Kidney (tissue), 14 donors: ENCODE data around the gene TSPAN11. TPM values are rescaled to one million over a fixed set of nuclear protein-coding genes. Genes with fewer than 3 reads are reported as not detected.

ENCODE experiments used
- DNase-seq, 5 donors: peaks; one replicate each; pipeline ENCODE4 v3.0.0-alpha.2; 2013 to 2020
- FAIRE-seq: peaks from 2 replicates; lab custom pipeline; 2012; peaks lifted over from hg19 to GRCh38; lab: Jason Lieb, UNC
- H3K27ac ChIP-seq, 2 donors: one replicate each; pipeline ENCODE4 v1.7.0; 2013; ENCODE audit warnings: low read depth in 2 of 2, low read length in 2 of 2, inconsistent platforms in 1 of 2
- H3K27me3 ChIP-seq: one replicate; pipeline ENCODE4 v1.7.1; 2013; ENCODE audit warnings: low read length, inconsistent platforms; ENCODE audit not compliant: control insufficient read depth, insufficient read depth
- H3K36me3 ChIP-seq, 3 donors: one replicate each; pipeline versions ENCODE4 v1.7.0 to v1.7.1; 2013; ENCODE audit warnings: low read length in 3 of 3, control low read depth in 1 of 3, inconsistent platforms in 1 of 3; ENCODE audit not compliant: insufficient read depth in 3 of 3, control insufficient read depth in 2 of 3
- H3K4me1 ChIP-seq, 3 donors: one replicate each; pipeline versions ENCODE4 v1.7.0 to v1.7.1; 2013; ENCODE audit warnings: low read length in 3 of 3, inconsistent platforms in 1 of 3, low read depth in 1 of 3; ENCODE audit not compliant: control insufficient read depth in 2 of 3, insufficient read depth in 2 of 3
- H3K4me3 ChIP-seq, 3 donors: one replicate each; pipeline versions ENCODE4 v1.7.0 to v1.8.1; 2013; ENCODE audit warnings: low read length in 3 of 3, control low read depth in 1 of 3, inconsistent platforms in 1 of 3
- H3K9ac ChIP-seq, 3 donors: one replicate each; pipeline versions ENCODE4 v1.7.0 to v1.7.1; 2013; ENCODE audit warnings: low read length in 3 of 3, control low read depth in 1 of 3, inconsistent platforms in 1 of 3
- H3K9me3 ChIP-seq, 3 donors: one replicate each; pipeline versions ENCODE4 v1.7.0 to v1.7.1; 2013; ENCODE audit warnings: low read length in 3 of 3, control low read depth in 1 of 3, inconsistent platforms in 1 of 3; ENCODE audit not compliant: control insufficient read depth in 2 of 3, insufficient read depth in 1 of 3
- intact Hi-C: fragments of 100-400 bp; cut with DNase I; formaldehyde crosslinking; loops from one replicate; pipeline ENCODE4 v1.11.1; 2022
- polyA plus RNA-seq: library from polyadenylated mRNA; stranded (reverse); fragments of 350-450 nt; fragmentation: Illumina TruSeq; extraction: RNeasy Lipid Tissue Mini Kit (QIAGEN cat#74804); gene quantifications from one replicate; pipeline ENCODE4 v1.2.3, GENCODE V29; 2014; ENCODE audit warnings: low read depth, low replicate concordance; ENCODE audit not compliant: insufficient read depth
- total RNA-seq: library from RNA; stranded (reverse); fragmentation: NEBNext Ultra II Directional; extraction: Animal tissue kit (Norgen Biotek cat#: 25700); gene quantifications from one replicate; pipeline ENCODE4 v1.2.1, GENCODE V29; 2021
- TF ChIP-seq, protein P1 (sequence below): IDR thresholded peaks from 3 replicates; pipeline ENCODE4 v1.5.1; 2012; ENCODE audit warnings: mild to moderate bottlenecking, moderate library complexity, borderline replicate concordance; ENCODE audit not compliant: insufficient read depth; ENCODE audit errors: extremely low read depth
- donor health status: control.
- donor health status: control.
- donor health status: control.
- donor health status: control.
- donor health status: control.
- donor health status: DM: yes; HTN: yes; CAD: no.
- donor health status: Normal renal cell carcinoma (clear cell type).

The TSPAN11 gene
- total and polyA plus RNA-seq, 2 donors from 2014 or later: 1.3 to 7.5 TPM

DNA sequence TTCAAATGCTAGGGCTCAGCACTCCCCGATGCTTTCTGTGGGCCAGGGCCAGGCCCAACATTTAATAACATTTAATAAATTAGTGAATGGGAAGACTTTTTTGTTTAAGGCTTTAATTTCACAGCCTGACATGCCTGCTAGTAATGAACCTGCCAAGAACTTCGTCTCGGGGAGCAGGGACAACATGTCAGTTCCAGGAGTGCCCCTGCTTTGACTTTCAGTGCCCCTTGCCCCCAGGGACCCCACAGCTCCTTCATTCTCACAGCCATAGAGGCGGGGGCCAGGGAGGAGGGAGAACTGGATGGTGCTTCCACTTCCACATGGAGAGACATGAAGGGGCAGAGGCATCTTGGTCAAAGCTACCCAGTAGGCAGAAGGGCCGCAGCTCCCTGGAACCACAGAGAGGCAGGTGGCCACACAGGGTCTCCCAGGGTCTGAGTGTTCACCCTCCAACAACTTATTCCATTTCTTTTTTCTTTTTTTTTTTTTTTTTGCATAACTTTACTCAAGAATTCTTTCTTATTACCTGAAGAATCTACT, 81.2 kb downstream of the TSPAN11 start:
- H3K27ac ChIP-seq: no peak overlapping the region
- no peak overlapping the region for H3K9ac ChIP-seq
- no peaks in the 10 kb centered on the region for H3K9me3 ChIP-seq

DNA sequence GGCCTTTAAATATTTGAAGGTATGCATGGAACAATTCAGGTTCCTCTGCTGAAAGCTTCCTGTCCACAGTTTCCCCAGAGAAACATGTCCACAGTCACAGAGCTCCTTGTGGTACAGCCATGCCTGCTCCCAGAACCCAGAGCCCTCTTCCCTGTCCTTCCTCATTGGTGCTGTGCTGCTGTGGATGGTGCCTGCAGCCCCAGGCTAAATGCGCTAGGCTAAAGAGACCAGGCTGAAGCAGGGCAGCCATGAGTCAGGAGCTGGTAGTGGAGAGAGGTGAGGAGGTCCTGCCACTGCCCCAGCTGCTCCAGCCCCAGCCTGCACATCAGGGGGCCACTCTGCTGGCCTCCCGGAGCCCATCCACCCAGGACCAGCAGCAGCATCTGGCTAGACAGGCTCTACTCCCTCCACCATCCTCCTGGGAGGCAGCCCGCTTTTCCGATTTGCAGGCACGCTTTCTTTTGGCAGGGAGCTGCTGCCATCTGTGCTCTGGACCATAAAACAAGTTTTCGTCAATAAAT, 81.8 kb downstream of the TSPAN11 start:
- H3K27ac ChIP-seq: no peak overlapping the region
- no peaks in the 10 kb centered on the region for H3K27me3 ChIP-seq
- no peaks in the 10 kb centered on the region for H3K9me3 ChIP-seq
- no peak for FAIRE-seq
- intact Hi-C loops: no loop called here
- H3K4me1 ChIP-seq: no peaks in the 10 kb centered on the region
- no peaks in the 10 kb centered on the region for H3K36me3 ChIP-seq
- H3K4me3 ChIP-seq: no peak overlapping the region
- DNase-seq: peak in 1 of 5 donors; percentile 30
- TF ChIP-seq, protein P1, sequence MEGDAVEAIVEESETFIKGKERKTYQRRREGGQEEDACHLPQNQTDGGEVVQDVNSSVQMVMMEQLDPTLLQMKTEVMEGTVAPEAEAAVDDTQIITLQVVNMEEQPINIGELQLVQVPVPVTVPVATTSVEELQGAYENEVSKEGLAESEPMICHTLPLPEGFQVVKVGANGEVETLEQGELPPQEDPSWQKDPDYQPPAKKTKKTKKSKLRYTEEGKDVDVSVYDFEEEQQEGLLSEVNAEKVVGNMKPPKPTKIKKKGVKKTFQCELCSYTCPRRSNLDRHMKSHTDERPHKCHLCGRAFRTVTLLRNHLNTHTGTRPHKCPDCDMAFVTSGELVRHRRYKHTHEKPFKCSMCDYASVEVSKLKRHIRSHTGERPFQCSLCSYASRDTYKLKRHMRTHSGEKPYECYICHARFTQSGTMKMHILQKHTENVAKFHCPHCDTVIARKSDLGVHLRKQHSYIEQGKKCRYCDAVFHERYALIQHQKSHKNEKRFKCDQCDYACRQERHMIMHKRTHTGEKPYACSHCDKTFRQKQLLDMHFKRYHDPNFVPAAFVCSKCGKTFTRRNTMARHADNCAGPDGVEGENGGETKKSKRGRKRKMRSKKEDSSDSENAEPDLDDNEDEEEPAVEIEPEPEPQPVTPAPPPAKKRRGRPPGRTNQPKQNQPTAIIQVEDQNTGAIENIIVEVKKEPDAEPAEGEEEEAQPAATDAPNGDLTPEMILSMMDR: no peak
- H3K9ac ChIP-seq: no peak overlapping the region

More for the DNA sequence above, 81.2 kb downstream of the TSPAN11 start:
- intact Hi-C loops: no loop called here
- FAIRE-seq (no peak), DNase-seq (peak in 1 of 5 donors; percentile 9)
- H3K36me3 ChIP-seq: no peaks in the 10 kb centered on the region
- H3K27me3 ChIP-seq: no peaks in the 10 kb centered on the region
- TF ChIP-seq, protein P1: no peak
- H3K4me1 ChIP-seq: no peaks in the 10 kb centered on the region
- H3K4me3 ChIP-seq: no peak overlapping the region

DNA sequence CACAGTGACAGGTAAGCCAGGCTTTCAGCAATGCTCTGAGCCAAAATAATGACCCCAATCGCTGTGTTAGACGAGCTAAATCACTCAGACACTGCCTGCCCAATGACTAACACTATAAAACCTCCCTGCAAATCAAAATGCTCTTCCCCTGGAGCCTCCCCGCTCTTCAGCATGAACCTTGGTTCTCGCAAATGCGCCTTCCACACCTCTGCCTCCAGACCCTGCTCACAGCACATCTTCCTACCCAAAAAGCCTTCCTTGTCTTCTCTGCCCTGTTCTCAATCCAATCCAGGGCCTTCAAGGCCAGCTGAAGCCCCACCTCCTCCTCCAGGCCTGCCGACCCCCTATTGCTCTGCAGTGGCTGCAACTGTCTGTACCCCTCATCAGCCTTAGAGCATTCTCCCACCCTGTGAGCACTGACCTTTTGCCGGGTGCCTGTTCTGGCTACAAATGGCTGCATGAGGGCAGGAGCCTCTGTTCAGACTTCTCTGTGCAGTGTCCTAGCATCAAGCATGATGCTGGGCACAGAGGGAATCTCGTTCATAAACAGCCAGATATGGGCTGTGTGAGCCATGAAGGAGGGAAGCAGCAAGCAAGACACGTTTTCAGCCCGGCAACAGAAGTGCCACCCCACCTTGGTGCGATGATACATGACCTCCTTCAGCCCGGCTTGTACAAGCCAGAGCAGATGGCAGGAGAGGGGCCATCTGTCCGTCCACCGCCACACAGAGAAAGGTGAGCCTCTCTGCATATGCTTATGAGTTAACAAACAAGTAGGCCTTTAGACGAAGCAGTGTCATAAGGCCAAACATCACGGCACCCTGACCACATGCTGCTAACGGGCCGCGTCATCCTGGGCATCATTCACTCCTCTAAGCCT, 82.7 kb downstream of the TSPAN11 start:
- H3K36me3 ChIP-seq: no peaks in the 10 kb centered on the region
- H3K9ac ChIP-seq: no peak overlapping the region
- TF ChIP-seq, protein P1: no peak
- H3K4me3 ChIP-seq: no peak overlapping the region
- FAIRE-seq (no peak), DNase-seq (peak in 1 of 5 donors; percentile 17)
- no peaks in the 10 kb centered on the region for H3K27me3 ChIP-seq
- H3K9me3 ChIP-seq: no peaks in the 10 kb centered on the region
- H3K27ac ChIP-seq: no peak overlapping the region
- intact Hi-C loops: no loop called here
- H3K4me1 ChIP-seq: no peaks in the 10 kb centered on the region
